Measurements from ENCODE around the gene PHOSPHO2. TPM values are rescaled to one million over a fixed set of nuclear protein-coding genes. Genes with fewer than 3 reads are reported as not detected.

PHOSPHO2 gene
- total RNA-seq, 3 donors from 2014 or later (not counting 1 experiment from before 2014, with no cell fraction given) = 3.6 to 9.5 (median 5.8) TPM

DNA sequence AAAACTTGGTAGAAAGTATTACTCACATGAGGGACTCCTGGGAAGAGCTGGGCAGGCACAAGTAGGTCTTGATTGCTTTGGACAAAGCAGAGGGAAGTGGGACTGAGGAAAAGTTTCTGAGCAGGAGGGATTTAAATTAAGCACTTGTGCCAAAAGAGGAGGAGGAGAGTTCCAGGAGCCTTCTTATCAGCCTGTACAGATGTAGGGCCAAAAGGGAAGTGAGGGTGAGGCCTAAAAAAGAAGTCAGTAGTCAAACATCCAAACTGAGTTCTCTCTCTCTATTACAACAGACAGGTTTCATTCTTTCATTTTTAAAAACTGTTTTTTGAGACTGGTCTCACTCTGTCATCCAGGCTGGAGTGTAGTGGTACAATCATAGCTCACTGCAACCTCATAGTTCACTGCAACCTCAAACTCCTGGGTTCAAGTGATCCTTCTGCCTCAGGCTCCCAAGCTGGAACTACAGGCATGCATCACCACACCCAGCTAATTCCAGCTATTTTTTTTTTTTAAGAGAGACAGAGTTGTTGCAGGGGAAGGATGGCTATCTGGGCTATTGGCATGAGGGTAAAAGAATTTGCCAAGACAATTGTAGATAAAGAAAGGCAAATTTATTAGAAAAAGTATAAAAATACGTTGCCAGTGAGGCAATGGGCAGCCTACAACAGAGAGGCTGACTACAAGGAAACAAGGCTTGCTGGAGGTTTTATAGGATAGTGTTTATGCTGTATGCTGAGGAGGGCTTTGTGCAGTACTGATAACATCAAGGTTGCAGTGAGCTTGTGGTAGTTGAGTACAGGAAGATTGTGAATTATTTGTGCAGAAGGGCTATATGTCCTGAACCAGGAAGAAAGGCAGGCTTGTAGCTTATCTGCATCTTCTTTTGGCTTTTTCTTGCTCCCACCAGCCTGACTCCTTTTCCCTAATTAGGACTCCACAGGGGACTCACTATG lies 29.0 kb upstream of the PHOSPHO2 start:
- ATAC-seq (no peak), DNase-seq (no peak)
- Mint-ChIP-seq H3K27me3 (ENCODE audit: low read depth in 2 of 2) (peaks cover 0 to 8% of the 10 kb centered on the region in 2 donors), H3K27ac (no peak overlapping the region), H3K9me3 (no peaks in the 10 kb centered on the region), H3K4me1 (no peaks in the 10 kb centered on the region), H3K36me3 (no peaks in the 10 kb centered on the region), H3K4me3 (no peak overlapping the region)
- Histone ChIP-seq H3K27ac (ENCODE audit: low read length) (no peak overlapping the region), H3K27me3 (ENCODE audit: control insufficient read depth, insufficient read depth, low read length) (no peaks in the 10 kb centered on the region), H3K4me1 (ENCODE audit: control insufficient read depth, insufficient read depth, low read length) (no peaks in the 10 kb centered on the region), H3K4me3 (ENCODE audit: low read length) (no peak overlapping the region), H3K9me3 (ENCODE audit: control insufficient read depth, insufficient read depth, low read length) (no peaks in the 10 kb centered on the region), H3K36me3 (ENCODE audit: control insufficient read depth, insufficient read depth, low read length) (no peaks in the 10 kb centered on the region)
- 71% methylated on average over 1 of the region's 1 CpG for WGBS (ENCODE audit: insufficient coverage)
- intact Hi-C loops (cut with micrococcal nuclease) = no loop called here
- TF ChIP-seq, protein P1, sequence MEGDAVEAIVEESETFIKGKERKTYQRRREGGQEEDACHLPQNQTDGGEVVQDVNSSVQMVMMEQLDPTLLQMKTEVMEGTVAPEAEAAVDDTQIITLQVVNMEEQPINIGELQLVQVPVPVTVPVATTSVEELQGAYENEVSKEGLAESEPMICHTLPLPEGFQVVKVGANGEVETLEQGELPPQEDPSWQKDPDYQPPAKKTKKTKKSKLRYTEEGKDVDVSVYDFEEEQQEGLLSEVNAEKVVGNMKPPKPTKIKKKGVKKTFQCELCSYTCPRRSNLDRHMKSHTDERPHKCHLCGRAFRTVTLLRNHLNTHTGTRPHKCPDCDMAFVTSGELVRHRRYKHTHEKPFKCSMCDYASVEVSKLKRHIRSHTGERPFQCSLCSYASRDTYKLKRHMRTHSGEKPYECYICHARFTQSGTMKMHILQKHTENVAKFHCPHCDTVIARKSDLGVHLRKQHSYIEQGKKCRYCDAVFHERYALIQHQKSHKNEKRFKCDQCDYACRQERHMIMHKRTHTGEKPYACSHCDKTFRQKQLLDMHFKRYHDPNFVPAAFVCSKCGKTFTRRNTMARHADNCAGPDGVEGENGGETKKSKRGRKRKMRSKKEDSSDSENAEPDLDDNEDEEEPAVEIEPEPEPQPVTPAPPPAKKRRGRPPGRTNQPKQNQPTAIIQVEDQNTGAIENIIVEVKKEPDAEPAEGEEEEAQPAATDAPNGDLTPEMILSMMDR (IDR thresholded peaks at IDR 0.05) = no peak

DNA sequence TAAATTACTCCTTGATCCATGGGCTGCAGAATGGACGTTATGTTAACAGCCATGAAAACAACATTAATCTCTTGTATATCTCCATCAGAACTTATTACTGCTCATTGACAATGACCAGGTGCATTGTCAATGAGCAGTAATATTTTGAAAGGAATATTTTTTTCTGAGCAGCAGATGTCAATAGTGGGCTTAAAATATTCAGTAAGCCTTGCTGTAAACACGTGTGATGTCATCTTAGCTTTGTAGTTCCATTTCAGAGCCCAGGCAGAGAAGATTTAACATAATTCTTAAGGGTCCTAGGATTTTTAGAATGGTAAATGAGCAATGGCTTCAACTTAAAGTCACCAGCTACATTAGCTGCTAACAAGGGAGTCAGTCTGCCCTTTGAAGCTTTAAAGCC lies 26.7 kb upstream of the PHOSPHO2 start:
- H3K27ac Mint-ChIP-seq = no peak overlapping the region
- no peak overlapping the region for H3K4me3 ChIP-seq (ENCODE audit: low read length)
- 37% methylated on average over 2 of the region's 2 CpGs for WGBS (ENCODE audit: insufficient coverage)
- H3K9me3 Mint-ChIP-seq = no peaks in the 10 kb centered on the region
- no peaks in the 10 kb centered on the region for H3K4me1 Mint-ChIP-seq
- TF ChIP-seq, protein P1 (IDR thresholded peaks at IDR 0.05) = no peak
- no peaks in the 10 kb centered on the region for H3K36me3 Mint-ChIP-seq
- no peaks in the 10 kb centered on the region for H3K9me3 ChIP-seq (ENCODE audit: control insufficient read depth, insufficient read depth, low read length)
- H3K4me3 Mint-ChIP-seq = no peak overlapping the region
- peaks cover 6 to 9% of the 10 kb centered on the region in 2 donors for H3K27me3 Mint-ChIP-seq (ENCODE audit: low read depth in 2 of 2)
- DNase-seq = peak in 1 of 2 donors; percentile 19
- ATAC-seq = no peak
- H3K27ac ChIP-seq (ENCODE audit: low read length) = no peak overlapping the region
- H3K27me3 ChIP-seq (ENCODE audit: control insufficient read depth, insufficient read depth, low read length) = no peaks in the 10 kb centered on the region
- H3K4me1 ChIP-seq (ENCODE audit: control insufficient read depth, insufficient read depth, low read length) = no peaks in the 10 kb centered on the region
- no peaks in the 10 kb centered on the region for H3K36me3 ChIP-seq (ENCODE audit: control insufficient read depth, insufficient read depth, low read length)
- intact Hi-C loops (cut with micrococcal nuclease) = no loop called here

DNA sequence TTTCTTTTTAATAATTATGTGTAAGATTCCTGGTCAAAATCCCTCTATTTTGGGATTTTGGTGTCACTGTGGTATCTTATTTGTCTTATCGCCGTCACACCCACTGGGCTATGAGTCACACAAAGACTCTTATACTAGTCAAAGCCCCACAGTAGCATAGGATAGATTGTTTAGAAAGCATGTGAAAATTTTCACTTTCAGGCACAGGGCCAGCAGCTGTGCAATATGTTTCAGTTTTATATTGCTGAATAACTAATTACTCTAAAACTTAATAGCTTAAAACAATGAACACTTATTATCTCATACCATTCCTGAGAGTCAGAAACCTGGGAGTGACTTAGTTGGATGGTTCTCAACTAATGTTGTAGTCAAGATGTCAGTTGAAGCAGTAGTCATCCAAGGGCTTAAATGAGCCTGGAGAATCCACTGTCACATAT lies 24.0 kb upstream of the PHOSPHO2 start:
- ATAC-seq = no peak
- intact Hi-C loops (cut with micrococcal nuclease) = no loop called here
- no peaks in the 10 kb centered on the region for H3K9me3 Mint-ChIP-seq
- Histone ChIP-seq H3K27me3 (ENCODE audit: control insufficient read depth, insufficient read depth, low read length) (no peaks in the 10 kb centered on the region), H3K4me3 (ENCODE audit: low read length) (no peak overlapping the region), H3K4me1 (ENCODE audit: control insufficient read depth, insufficient read depth, low read length) (no peaks in the 10 kb centered on the region), H3K9me3 (ENCODE audit: control insufficient read depth, insufficient read depth, low read length) (no peaks in the 10 kb centered on the region), H3K27ac (ENCODE audit: low read length) (no peak overlapping the region), H3K36me3 (ENCODE audit: control insufficient read depth, insufficient read depth, low read length) (no peaks in the 10 kb centered on the region)
- TF ChIP-seq, protein P1 (IDR thresholded peaks at IDR 0.05) = no peak
- 100% methylated on average over 1 of the region's 2 CpGs for WGBS (ENCODE audit: insufficient coverage)
- no peak for DNase-seq
- no peaks in the 10 kb centered on the region for H3K4me1 Mint-ChIP-seq
- H3K36me3 Mint-ChIP-seq = no peaks in the 10 kb centered on the region
- peaks cover 15 to 19% of the 10 kb centered on the region in 2 donors for H3K27me3 Mint-ChIP-seq (ENCODE audit: low read depth in 2 of 2)
- no peak overlapping the region for H3K27ac Mint-ChIP-seq
- no peak overlapping the region for H3K4me3 Mint-ChIP-seq

All from natural killer cell (primary cell).